Ovary (tissue), 9 donors: ENCODE measurements around the gene REPS2. TPM values are rescaled to one million over a fixed set of nuclear protein-coding genes. Genes with fewer than 3 reads are reported as not detected.
"Not testable (repeated sequence)": the region's sequence is repeated elsewhere in the genome, so short reads cannot be mapped to it uniquely, and the experiment has no call there.

Experiments used
- DNase-seq, 5 donors: peaks; one replicate each; pipeline ENCODE4 v3.0.0-alpha.2; 2019 to 2020
- H3K27ac ChIP-seq, 2 donors: fragments of 200-600 bp; one replicate each; pipeline versions ENCODE4 v1.5.1 to v1.8.0; 2019 to 2022
- H3K27me3 ChIP-seq: fragments of 200-600 bp; one replicate; pipeline ENCODE4 v1.8.0; 2022
- H3K36me3 ChIP-seq: fragments of 200-600 bp; sonication (generic); one replicate; pipeline ENCODE4 v1.5.1; 2019
- H3K4me1 ChIP-seq: one replicate; pipeline ENCODE4 v1.8.1; 2013; ENCODE audit warnings: mild to moderate bottlenecking, moderate library complexity; ENCODE audit not compliant: insufficient read depth
- H3K4me3 ChIP-seq: fragments of 200-600 bp; sonication (generic); one replicate; pipeline ENCODE4 v1.5.1; 2017
- H3K9me3 ChIP-seq, 2 donors: fragments of 200-600 bp in 1 of 2; sonication (generic) in 1 of 2; one replicate each; pipeline versions ENCODE4 v1.5.1 to v1.8.1; 2013 to 2019; ENCODE audit warnings: mild to moderate bottlenecking in 1 of 2, moderate library complexity in 1 of 2
- EP300 ChIP-seq: sonication (generic); formaldehyde crosslinking; IDR thresholded peaks from one replicate; pipeline ENCODE4 v1.6.1; 2017; ENCODE audit warnings: antibody characterized with exemption
- POLR2A ChIP-seq: fragments of 450-650 bp; IDR thresholded peaks from one replicate; pipeline ENCODE4 v1.6.1; 2017; ENCODE audit warnings: antibody characterized with exemption, mild to moderate bottlenecking, moderate library complexity
- WGBS, 3 donors: extraction: QIAGEN DNeasy Blood & Tissue Kit in 1 of 3; methylation state at CpG; one replicate each; pipeline versions ENCODE4 v1.1.5 to v1.1.7; 2013 to 2017; 5-methylcytosine and 5-hydroxymethylcytosine counted together
- intact Hi-C, 4 donors: fragments of 100-400 bp; cut with DNase I; formaldehyde crosslinking; loops; one replicate each; pipeline versions ENCODE4 v1.11.0 to v1.15.1; 2022 to 2023
- polyA plus RNA-seq, 2 donors: library from polyadenylated mRNA; stranded (reverse); fragments of 200-250 nt in 1 of 2; fragments of 350-450 nt in 1 of 2; fragmentation: Illumina TruSeq in 1 of 2; extraction: RNeasy Lipid Tissue Mini Kit (QIAGEN cat#74804) in 1 of 2; gene quantifications; one replicate each; pipeline ENCODE4 v1.2.3, GENCODE V29; 2013 to 2014
- total RNA-seq, 7 donors: library from RNA; depleted of rRNA in 2 of 7; stranded (reverse); fragments of >200 nt in 2 of 7; fragmentation: NEBNext Ultra II Directional in 3 of 7; extraction: Animal tissue kit (Norgen Biotek cat#: 25700) in 3 of 7; gene quantifications; one replicate each; pipeline versions ENCODE4 v1.1.0 to v1.2.4, GENCODE V29; 2016 to 2023
- TF ChIP-seq, protein P1 (sequence below), 3 donors: fragments of 450-650 bp in 2 of 3; fragments of 200-600 bp in 1 of 3; IDR thresholded peaks; one replicate each; pipeline versions ENCODE4 v1.5.1 to v1.8.0; 2016 to 2022; ENCODE audit warnings: antibody characterized with exemption in 3 of 3, mild to moderate bottlenecking in 1 of 3
- donor health status: DM: no; HTN: no; CAD: no; lungs with moderate emphysema.
- donor health status: DM: no; HTN: no; CAD: no.
- donor health status: Bipolar disorder and iron deficiency.
- donor health status: DM: yes; HTN: yes; CAD: no.
- donor health status: DM: no; HTN: no; CAD: no.
- donor health status: DM: yes; HTN: yes; CAD: no.

The REPS2 gene
- total and polyA plus RNA-seq, 9 donors, result 2.1 to 25.8 (median 15.2) TPM

DNA sequence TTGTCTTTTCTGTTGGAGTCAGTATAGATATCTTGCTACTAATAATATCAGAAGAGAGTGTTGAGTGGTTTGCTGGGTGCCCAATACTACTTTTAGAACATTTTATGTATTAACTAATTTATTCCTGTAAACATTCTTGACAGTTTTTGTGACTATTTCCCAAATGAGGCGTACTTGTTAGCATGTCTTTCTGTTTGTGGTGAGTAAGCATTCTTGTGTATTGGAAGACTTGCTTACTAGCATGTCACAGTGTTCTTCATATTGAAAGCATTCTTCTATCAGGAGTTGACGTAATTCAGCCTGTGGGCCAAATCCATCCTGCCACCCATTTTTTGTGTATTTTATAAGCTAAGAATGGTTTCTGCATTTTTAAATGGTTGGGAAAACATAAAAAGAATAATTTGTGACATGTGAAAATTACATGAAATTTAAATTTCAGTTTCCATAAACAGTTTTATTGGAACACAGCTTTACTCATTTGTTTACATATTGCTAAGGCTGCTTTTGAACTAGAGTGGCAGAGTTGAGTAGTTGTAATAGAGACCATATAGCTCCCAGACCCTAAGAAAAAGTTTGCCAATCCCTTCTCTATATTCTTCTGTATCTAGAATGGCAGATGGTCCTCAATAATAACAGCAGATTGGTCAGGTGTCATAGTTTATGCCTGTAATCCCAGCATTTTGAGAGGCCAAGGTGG is 20.4 kb downstream of the REPS2 start:
- intact Hi-C loops, result no loop called here
- no peaks in the 10 kb centered on the region for H3K9me3 ChIP-seq
- H3K4me3 ChIP-seq, result no peak overlapping the region
- H3K27ac ChIP-seq, result no peak overlapping the region
- H3K4me1 ChIP-seq, result no peaks in the 10 kb centered on the region
- WGBS, 3 donors, result 88 to 91% (median 91%) methylated on average over 2 of the region's 2 CpGs
- TF ChIP-seq, protein P1, sequence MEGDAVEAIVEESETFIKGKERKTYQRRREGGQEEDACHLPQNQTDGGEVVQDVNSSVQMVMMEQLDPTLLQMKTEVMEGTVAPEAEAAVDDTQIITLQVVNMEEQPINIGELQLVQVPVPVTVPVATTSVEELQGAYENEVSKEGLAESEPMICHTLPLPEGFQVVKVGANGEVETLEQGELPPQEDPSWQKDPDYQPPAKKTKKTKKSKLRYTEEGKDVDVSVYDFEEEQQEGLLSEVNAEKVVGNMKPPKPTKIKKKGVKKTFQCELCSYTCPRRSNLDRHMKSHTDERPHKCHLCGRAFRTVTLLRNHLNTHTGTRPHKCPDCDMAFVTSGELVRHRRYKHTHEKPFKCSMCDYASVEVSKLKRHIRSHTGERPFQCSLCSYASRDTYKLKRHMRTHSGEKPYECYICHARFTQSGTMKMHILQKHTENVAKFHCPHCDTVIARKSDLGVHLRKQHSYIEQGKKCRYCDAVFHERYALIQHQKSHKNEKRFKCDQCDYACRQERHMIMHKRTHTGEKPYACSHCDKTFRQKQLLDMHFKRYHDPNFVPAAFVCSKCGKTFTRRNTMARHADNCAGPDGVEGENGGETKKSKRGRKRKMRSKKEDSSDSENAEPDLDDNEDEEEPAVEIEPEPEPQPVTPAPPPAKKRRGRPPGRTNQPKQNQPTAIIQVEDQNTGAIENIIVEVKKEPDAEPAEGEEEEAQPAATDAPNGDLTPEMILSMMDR (IDR thresholded peaks at IDR 0.05), result no peak
- TF ChIP-seq POLR2A (no peak), EP300 (no peak)
- no peaks in the 10 kb centered on the region for H3K27me3 ChIP-seq
- DNase-seq, result no peak
- H3K36me3 ChIP-seq, result no peaks in the 10 kb centered on the region

DNA sequence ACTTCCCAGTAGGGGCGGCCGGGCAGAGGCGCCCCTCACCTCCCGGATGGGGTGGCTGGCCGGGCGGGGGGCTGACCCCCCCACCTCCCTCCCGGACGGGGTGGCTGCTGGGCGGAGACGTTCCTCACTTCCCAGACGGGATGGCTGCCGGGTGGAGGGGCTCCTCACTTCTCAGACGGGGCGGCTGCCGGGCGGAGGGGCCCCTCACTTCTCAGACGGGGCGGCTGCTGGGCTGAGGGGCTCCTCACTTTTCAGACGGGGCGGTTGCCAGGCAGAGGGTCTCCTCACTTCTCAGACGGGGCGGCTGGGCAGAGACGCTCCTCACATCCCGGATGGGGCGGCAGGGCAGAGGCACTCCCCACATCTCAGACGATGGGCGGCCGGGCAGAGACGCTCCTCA is 22.3 kb downstream of the REPS2 start:
- DNase-seq, H3K27ac ChIP-seq, H3K9me3 ChIP-seq, H3K36me3 ChIP-seq, H3K4me1 ChIP-seq, H3K27me3 ChIP-seq, intact Hi-C loops, H3K4me3 ChIP-seq: not testable (repeated sequence)
- 93 to 98% (median 97%) methylated on average over 9 to 28 of the region's 29 CpGs for WGBS, 3 donors

DNA sequence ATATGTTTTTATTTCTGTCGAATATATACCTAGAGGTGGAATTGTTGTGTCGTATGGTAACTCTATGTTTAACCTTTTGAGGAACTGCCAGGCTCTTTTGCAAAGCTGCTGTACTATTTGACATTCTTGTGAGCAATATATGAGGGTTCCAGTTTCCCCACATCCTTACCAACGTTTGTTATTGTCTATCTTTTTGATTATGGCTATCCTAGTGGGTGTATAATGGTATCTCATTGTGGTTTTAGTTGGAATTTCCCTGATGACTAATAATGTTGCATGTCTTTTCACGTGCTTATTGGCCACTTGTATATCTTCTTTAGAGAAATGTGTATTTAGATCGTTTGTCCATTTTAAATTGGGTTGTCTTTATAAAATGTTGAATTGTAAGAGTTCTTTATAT is 24.5 kb downstream of the REPS2 start:
- intact Hi-C loops, result no loop called here

DNA sequence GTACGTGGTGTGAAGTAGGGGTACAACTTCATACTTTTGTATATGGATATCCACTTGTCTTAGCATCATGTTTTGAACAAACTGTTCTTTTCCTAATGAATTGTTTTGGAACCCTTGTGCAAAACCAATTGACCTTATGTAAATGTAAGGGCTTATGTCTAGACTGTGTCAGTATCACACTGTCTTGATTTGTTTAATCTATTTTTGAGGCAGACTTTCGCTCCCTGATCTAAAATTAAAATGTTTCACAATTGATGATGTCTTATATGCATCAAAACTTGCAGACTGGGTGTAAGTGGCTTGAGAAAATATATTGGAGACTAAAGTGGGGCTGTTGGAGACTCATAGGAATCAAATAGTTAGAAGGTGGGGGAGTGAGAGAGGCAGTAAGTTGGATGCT is 25.2 kb downstream of the REPS2 start:
- no peak overlapping the region for H3K27ac ChIP-seq
- H3K27me3 ChIP-seq, result no peaks in the 10 kb centered on the region
- DNase-seq, result no peak
- no peaks in the 10 kb centered on the region for H3K9me3 ChIP-seq
- no peak for TF ChIP-seq EP300
- TF ChIP-seq, protein P1 (IDR thresholded peaks at IDR 0.05), result no peak
- no peak for TF ChIP-seq POLR2A
- 52 to 59% (median 58%) methylated on average over 2 of the region's 2 CpGs for WGBS, 3 donors
- no peaks in the 10 kb centered on the region for H3K4me1 ChIP-seq
- intact Hi-C loops, result no loop called here
- no peaks in the 10 kb centered on the region for H3K36me3 ChIP-seq
- no peak overlapping the region for H3K4me3 ChIP-seq

More for the DNA sequence above, 24.5 kb downstream of the REPS2 start:
- WGBS, 3 donors, result 45 to 48% (median 47%) methylated on average over 5 of the region's 5 CpGs
- Histone ChIP-seq H3K4me1 (no peaks in the 10 kb centered on the region), H3K27me3 (no peaks in the 10 kb centered on the region), H3K9me3 (no peaks in the 10 kb centered on the region), H3K4me3 (no peak overlapping the region), H3K36me3 (no peaks in the 10 kb centered on the region), H3K27ac (no peak overlapping the region)
- TF ChIP-seq EP300, result no peak
- TF ChIP-seq, protein P1 (IDR thresholded peaks at IDR 0.05), result no peak
- no peak for TF ChIP-seq POLR2A
- no peak for DNase-seq

DNA sequence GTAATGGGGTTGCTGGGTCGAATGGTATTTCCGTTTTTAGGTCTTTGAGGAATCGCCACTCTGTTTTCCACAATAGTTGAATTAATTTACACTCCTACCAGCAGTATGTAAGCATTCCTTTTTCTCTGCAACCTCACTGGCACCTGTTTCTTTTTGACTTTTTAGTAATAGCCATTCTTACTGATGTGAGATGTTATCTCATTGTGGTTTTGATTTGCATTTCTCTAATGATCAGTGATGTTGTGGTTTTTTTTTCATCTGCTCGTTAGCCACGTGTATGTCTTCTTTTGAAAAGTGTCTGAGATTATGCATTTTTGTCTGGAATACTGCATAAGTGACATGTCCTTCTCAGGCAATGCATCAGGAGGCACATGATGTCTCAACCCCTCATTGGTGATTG is 28.8 kb downstream of the REPS2 start:
- Histone ChIP-seq H3K9me3 (no peaks in the 10 kb centered on the region), H3K36me3 (no peaks in the 10 kb centered on the region), H3K4me3 (no peak overlapping the region), H3K27me3 (no peaks in the 10 kb centered on the region), H3K27ac (no peak overlapping the region), H3K4me1 (no peaks in the 10 kb centered on the region)
- TF ChIP-seq EP300, result no peak
- TF ChIP-seq POLR2A, result no peak
- TF ChIP-seq, protein P1 (IDR thresholded peaks at IDR 0.05), result no peak
- 60 to 68% (median 62%) methylated on average over 5 of the region's 5 CpGs for WGBS, 3 donors
- DNase-seq, result no peak
- intact Hi-C loops, result no loop called here
